Cerebellar cortex (tissue), 1 donor: ENCODE measurements around the gene FNDC11.
"Not testable (repeated sequence)": the region's sequence is repeated elsewhere in the genome, so short reads cannot be mapped to it uniquely, and the experiment has no call there.

Source experiments
- DNase-seq: peaks from one replicate; pipeline ENCODE4 v3.0.0-alpha.2; 2015; ENCODE audit warnings: low spot score

FNDC11 gene

GRCh38 chr20:63554361-63555278 lies 661 bp downstream of the FNDC11 start:
- DNase-seq = no peak

- no peak for DNase-seq
Observed at GRCh38 chr20:63555661-63556381, 1.9 kb downstream of the FNDC11 start.

- no peak for DNase-seq
Observed at GRCh38 chr20:63556873-63557478, 3.0 kb downstream of the FNDC11 start.

GRCh38 chr20:63557481-63557891 lies 3.5 kb downstream of the FNDC11 start:
- no peak for DNase-seq

- no peak for DNase-seq
Observed at GRCh38 chr20:63558804-63559484, 5.0 kb downstream of the FNDC11 start.

- DNase-seq = not testable (repeated sequence)
Observed at GRCh38 chr20:63559485-63560332, 5.8 kb downstream of the FNDC11 start.

- no peak for DNase-seq
Observed at GRCh38 chr20:63560333-63560805, 6.4 kb downstream of the FNDC11 start.

- no peak for DNase-seq
Observed at GRCh38 chr20:63560856-63561609, 7.1 kb downstream of the FNDC11 start.

- DNase-seq = no peak
Observed at GRCh38 chr20:63561624-63562396, 7.9 kb downstream of the FNDC11 start.

- DNase-seq = no peak
Observed at GRCh38 chr20:63562461-63563224, 8.7 kb downstream of the FNDC11 start.

GRCh38 chr20:63563225-63563935 lies 9.4 kb downstream of the FNDC11 start:
- DNase-seq = no peak

- no peak for DNase-seq
Observed at GRCh38 chr20:63564036-63564810, 10.3 kb downstream of the FNDC11 start.

- DNase-seq = no peak
Observed at GRCh38 chr20:63565021-63565698, 11.2 kb downstream of the FNDC11 start.

- DNase-seq = no peak
Observed at GRCh38 chr20:63565699-63566335, 11.9 kb downstream of the FNDC11 start.

GRCh38 chr20:63566395-63567135 lies 12.6 kb downstream of the FNDC11 start:
- no peak for DNase-seq

GRCh38 chr20:63567136-63567385 lies 13.1 kb downstream of the FNDC11 start:
- no peak for DNase-seq
